D721Med (cell line): ENCODE data around the gene LY6G6F.

Experiments
- DNase-seq: peaks from one replicate; pipeline ENCODE4 v3.0.0; 2011; ENCODE audit warnings: low spot score; ENCODE audit not compliant: insufficient read length
- FAIRE-seq: peaks from 2 replicates; lab custom pipeline; 2011; peaks lifted over from hg19 to GRCh38; lab: Jason Lieb, UNC
- TF ChIP-seq, protein P1 (sequence below): IDR thresholded peaks from 2 replicates; pipeline ENCODE4 v1.5.1; 2012; ENCODE audit warnings: mild to moderate bottlenecking, control low read depth; ENCODE audit not compliant: insufficient read depth; ENCODE audit errors: missing control alignments

The LY6G6F gene, protein sequence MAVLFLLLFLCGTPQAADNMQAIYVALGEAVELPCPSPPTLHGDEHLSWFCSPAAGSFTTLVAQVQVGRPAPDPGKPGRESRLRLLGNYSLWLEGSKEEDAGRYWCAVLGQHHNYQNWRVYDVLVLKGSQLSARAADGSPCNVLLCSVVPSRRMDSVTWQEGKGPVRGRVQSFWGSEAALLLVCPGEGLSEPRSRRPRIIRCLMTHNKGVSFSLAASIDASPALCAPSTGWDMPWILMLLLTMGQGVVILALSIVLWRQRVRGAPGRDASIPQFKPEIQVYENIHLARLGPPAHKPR

DNA sequence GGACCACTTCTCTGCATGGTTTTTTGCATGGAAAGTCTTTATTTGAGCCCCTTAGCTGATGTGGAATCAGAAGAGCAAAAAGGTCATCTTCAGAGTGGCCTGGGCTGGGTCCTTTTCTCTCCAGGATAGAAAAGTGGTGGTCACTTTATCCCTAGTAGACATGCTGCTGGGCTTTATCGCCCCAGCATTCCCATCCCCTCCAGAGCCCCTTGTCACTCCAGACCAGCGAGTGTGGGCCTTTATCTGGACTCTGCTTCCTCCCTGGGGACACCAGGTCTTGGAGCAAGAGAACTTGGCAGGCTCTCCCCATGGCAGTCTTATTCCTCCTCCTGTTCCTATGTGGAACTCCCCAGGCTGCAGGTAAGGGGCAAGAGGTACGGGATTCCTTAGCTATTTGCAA, at the start of gene LY6G6F:
TSS of gene LY6G6F (plus strand) at position 268 of the 400 bp plus-strand sequence. CDS start at position 309, 41 bp downstream.
- DNase-seq, result no peak
- no peak for FAIRE-seq

DNA sequence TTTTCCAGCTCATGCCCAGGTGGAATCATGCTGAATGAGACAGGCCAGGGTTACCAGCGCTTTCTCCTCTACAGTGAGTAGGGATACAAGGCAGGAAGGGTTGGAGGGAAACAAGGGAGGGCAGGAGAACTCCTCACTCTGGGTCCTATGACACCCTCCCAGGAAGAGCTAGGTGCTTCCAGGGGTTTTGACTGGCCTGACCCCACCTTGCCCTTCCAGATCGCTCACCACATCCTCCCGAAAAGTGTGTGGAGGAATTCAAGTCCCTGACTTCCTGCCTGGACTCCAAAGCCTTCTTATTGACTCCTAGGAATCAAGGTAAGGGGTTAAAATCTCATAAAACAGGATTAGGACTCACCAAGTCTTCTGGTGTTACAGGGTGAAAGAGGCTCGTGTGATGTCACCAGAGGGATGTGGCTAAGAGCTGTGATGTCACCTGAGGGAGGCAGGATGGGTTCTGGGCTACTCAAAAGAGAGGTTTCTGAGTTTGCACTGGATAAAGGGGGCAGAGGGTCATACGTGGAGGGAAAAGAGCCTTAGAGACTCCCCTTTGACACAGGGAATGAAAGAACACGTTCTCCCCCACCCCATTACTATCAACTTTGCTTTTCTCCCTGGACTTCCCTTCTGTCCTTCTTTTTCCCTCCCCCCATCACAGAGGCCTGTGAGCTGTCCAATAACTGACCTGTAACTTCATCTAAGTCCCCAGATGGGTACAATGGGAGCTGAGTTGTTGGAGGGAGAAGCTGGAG, 49.1 kb upstream of the LY6G6F start:
- FAIRE-seq (no peak), DNase-seq (no peak)
- TF ChIP-seq, protein P1, sequence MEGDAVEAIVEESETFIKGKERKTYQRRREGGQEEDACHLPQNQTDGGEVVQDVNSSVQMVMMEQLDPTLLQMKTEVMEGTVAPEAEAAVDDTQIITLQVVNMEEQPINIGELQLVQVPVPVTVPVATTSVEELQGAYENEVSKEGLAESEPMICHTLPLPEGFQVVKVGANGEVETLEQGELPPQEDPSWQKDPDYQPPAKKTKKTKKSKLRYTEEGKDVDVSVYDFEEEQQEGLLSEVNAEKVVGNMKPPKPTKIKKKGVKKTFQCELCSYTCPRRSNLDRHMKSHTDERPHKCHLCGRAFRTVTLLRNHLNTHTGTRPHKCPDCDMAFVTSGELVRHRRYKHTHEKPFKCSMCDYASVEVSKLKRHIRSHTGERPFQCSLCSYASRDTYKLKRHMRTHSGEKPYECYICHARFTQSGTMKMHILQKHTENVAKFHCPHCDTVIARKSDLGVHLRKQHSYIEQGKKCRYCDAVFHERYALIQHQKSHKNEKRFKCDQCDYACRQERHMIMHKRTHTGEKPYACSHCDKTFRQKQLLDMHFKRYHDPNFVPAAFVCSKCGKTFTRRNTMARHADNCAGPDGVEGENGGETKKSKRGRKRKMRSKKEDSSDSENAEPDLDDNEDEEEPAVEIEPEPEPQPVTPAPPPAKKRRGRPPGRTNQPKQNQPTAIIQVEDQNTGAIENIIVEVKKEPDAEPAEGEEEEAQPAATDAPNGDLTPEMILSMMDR, result no peak

More for the DNA sequence above, at the start of gene LY6G6F:
- TF ChIP-seq, protein P1, result no peak

DNA sequence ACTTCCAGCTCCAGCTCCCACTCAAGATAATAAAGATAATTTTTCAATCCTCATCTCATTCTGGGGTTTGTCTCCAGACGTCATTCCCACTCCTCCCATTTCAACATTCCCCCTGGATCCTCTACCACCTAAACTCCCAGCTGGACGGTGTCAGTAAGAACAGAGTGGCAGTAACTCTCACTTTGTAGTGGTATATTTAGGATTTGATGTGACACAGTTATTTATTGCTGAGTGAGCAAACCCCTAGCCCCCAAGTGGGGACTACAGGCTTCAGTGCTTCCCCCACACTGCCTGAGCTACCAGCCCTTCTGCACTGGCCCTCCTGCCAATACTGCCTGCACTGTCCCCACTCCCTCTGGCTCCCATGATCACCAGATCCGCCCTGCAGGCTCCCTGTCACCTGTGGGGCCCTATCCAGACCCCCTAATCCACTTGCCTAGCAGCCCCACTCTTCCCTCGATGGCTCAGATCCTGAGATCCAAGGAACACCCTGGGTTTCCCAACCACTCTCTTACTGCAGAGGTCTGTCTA, 48.4 kb upstream of the LY6G6F start:
- DNase-seq (no peak), FAIRE-seq (no peak)
- TF ChIP-seq, protein P1, result no peak

DNA sequence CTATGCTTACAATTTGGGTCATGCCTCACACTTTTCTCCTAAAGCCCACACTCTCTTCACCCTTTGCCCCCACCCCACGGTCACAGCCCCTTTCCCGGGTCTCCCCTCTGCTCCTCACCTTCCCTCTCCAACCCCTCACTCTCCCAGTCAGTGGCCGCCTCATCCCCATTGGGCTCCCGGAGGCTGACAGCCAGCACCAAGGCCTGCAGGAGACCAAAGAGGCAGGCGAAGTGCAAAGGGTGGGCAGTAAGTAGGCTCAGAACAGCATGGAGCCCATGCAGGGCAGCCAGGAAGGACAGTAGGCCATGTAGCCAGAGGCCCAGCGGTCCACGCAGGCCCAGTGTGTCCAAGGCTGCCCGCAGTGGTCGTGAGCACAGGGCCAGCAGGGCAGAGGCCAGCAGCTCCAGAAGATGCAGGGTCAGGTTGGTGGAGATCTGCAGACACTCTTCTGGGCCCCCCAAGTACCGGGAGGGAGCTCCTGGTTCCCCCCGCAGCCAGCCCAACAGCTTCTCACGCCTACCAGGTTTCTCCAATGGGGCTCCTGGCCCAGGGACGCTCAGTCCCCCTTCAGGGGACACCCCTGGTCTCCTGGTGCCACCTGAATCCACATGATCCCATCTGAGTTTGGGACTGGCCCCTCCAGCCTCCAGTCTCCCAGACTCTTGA, 47.5 kb upstream of the LY6G6F start:
- FAIRE-seq (no peak), DNase-seq (no peak)
- TF ChIP-seq, protein P1, result no peak

DNA sequence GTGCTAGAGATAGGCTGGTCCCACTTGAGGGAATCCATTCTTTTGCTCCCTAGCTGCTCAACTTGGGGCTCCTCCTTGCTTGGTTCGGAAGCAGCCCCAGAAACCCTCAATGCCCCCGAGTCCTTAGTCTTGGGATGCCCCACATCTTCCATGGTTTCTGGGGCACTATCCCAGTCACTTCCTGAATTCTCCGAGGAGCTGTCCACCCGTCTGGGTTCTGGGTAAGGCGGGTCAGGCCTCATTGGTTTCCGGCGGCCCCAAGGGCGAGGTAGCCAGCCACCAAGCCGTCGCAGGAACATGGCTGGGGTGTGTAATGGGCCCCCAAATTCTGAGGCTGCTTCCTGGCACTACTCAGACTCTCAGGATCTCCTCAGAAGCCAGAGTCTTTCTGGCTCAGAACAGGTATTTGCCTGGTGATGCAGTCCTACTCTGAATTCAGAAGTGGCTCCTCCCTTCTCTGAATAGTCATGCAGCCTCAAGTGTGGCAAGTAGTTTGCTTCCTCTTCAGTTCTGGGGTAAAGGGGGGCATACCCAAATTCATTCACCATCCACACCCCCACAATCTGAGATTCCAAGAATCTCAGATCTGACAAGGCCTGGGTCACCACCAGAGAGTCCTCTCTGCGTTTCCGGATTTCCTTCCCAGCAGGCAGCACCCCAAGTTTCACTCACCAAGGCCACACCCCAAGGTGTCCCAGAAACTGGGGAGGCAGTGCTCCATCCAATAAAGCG, 46.9 kb upstream of the LY6G6F start:
- FAIRE-seq (no peak), DNase-seq (no peak)
- TF ChIP-seq, protein P1, result no peak

DNA sequence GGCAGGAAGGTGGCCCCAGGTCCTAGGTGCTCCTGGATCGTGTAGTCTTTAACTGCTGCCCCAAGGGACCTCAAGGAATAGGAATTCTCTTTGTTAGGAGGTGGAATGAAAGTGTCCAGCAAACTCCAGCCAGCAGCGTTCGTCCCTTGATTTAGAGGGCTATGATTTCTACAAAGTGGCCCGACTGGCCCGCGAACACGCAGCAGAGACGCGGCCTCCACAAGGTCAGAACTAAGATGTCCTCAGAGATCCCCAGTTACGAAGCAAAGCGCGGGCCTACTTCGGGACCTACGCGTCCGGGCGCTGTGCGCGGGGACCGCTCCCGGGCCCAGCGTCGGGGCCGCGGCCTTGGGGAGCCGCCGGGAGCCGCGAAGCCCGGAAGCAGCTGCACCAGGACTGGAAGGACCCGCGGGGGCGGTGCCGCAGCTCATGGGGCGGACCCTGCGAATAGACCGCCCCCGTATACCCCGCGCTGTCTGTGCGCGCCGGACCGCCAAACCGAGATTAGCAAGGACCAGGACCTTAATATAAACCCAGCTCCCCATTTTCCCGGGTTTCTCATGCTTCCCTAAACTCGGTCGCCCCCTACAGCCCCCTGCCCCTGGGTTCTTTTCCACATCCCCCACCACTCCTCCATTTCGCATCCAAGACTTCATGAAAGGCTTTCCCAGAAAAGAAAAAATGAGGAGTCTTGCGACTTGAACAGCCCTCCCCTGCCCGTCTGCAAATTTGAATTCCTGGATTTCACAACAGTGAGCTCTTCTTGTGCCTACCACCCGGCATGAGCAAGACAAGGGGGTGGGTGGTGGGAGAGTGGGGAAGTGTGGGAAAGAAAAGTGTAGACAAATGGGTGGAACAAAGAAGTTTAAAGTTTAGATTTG, 46.0 kb upstream of the LY6G6F start, which contains the start of gene C6orf47:
TSS of gene C6orf47 (minus strand) at position 398 of the 881 bp plus-strand sequence. CDS start 831 bp downstream, outside the sequence.
- TF ChIP-seq, protein P1, result no peak
- DNase-seq, result peak; percentile 86
- no peak for FAIRE-seq
